ENCODE measurements around the gene TGFBR3. TPM values are rescaled to one million over a fixed set of nuclear protein-coding genes. Genes with fewer than 3 reads are reported as not detected.
"Not testable (repeated sequence)": the region's sequence is repeated elsewhere in the genome, so short reads cannot be mapped to it uniquely, and the experiment has no call there.

TGFBR3 gene
- total and polyA plus RNA-seq, 4 donors, result 3.6 to 81.5 (median 33.4) TPM

- intact Hi-C loops (cut with DNase I), result loop anchor here in 1 of 2 donors (5.0 kb wide), 1 partner anchor 64 kb away; no protein-coding TSS in a partner anchor
- peaks cover 3 to 4% of the 10 kb centered on the region in 2 donors for H3K4me1 ChIP-seq (ENCODE audit: control insufficient read depth in 1 of 2, insufficient read depth in 2 of 2, low read length in 2 of 2)
- WGBS, 2 donors, result 38 to 42% methylated on average over 2 of the region's 2 CpGs
Measured at GRCh38 chr1:91846639-91847013, 39.3 kb downstream of the TGFBR3 start.

DNA sequence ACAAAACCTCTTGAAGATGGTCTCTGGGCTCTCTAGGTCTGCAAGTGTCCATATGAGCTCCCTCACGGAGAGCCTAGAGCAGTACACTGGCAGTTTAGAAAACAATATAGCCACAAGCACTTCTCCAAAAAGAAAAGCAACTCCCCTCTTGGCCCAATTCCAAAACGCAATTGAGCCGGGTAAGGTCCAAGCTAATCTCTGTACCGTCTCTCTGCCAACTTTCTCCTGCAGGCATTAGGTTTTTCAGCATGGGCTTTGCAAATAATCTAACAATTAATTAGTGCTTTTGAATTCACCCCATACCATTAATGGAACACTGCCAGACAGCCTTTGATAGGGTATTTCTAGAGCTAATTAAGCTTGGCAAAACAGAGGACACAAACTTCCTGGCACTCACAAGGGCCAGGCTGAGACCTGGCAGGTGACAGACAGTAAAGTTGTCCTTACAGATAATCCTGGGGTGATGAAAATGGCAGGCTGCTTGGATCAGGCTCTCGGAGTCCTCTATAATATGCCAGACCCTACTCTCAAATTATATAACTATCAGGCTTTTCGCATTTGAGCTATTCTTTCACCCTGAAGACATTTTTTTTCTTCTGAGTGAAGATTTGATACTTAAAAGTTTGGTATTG is 39.8 kb downstream of the TGFBR3 start:
- Histone ChIP-seq H3K9me3 (ENCODE audit: control insufficient read depth, low read length) (no peaks in the 10 kb centered on the region), H3K4me1 (ENCODE audit: control insufficient read depth in 1 of 2, insufficient read depth in 2 of 2, low read length in 2 of 2) (peaks cover 3 to 4% of the 10 kb centered on the region in 2 donors), H3K36me3 (ENCODE audit: control insufficient read depth in 1 of 2, insufficient read depth in 2 of 2, low read length in 1 of 2) (no peaks in the 10 kb centered on the region), H3K27me3 (ENCODE audit: control insufficient read depth in 1 of 2, insufficient read depth in 2 of 2, low read length in 1 of 2) (no peaks in the 10 kb centered on the region), H3K4me3 (ENCODE audit: low read length in 2 of 2) (peak overlapping the region in 1 of 2 donors; percentile 28), H3K27ac (ENCODE audit: low read depth in 1 of 2, low read length in 2 of 2) (peak overlapping the region; percentile 30 to 79)
- DNase-seq (peak in 1 of 2 donors; percentile 53), ATAC-seq (ENCODE audit: low FRiP score) (peak; percentile 69)
- 14 to 15% methylated on average over 6 of the region's 6 CpGs for WGBS, 2 donors
- intact Hi-C loops (cut with DNase I), result loop anchor here in 1 of 2 donors (5.0 kb wide), 1 partner anchor 64 kb away; no protein-coding TSS in a partner anchor

More at GRCh38 chr1:91846639-91847013, 39.3 kb downstream of the TGFBR3 start:
- DNase-seq (no peak), ATAC-seq (ENCODE audit: low FRiP score) (no peak)
- Histone ChIP-seq H3K36me3 (ENCODE audit: control insufficient read depth in 1 of 2, insufficient read depth in 2 of 2, low read length in 1 of 2) (no peaks in the 10 kb centered on the region), H3K4me3 (ENCODE audit: low read length in 2 of 2) (no peak overlapping the region), H3K27ac (ENCODE audit: low read depth in 1 of 2, low read length in 2 of 2) (no peak overlapping the region), H3K27me3 (ENCODE audit: control insufficient read depth in 1 of 2, insufficient read depth in 2 of 2, low read length in 1 of 2) (no peaks in the 10 kb centered on the region), H3K9me3 (ENCODE audit: control insufficient read depth, low read length) (no peaks in the 10 kb centered on the region)

DNA sequence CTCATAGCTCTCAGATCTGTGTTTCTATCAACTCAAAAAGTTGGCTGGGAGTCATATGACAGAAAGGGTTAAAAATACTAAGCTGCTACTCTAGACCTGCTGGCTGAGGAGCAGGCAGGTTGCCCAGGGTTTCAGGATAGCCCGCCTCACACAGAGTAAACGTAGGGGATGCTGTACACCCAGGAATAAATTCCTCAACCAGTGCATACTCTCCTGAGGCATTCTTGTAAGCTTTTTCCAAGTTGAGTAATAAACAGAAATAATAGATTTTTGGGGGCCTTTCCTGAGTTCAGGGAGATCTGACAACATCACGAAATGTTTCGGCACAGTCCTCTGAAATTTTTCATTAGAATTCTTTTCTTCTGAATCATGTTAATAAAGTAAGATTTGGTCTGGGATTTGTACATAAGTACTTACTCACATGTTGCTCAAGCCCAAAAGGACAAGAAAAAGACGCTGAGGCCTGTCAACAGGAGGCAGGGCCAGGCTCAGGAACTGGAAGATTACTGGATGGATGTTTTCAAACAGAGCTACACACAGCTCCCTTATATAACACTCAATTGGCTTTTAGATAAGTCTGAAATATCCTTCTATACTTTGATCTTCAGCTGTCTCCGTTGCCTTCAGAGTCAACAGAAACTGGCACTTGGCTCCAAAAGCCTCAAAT is 41.0 kb downstream of the TGFBR3 start:
- 25% methylated on average over 6 of the region's 6 CpGs for WGBS, 2 donors
- DNase-seq (peak in 1 of 2 donors; percentile 52), ATAC-seq (ENCODE audit: low FRiP score) (peak; percentile 84)
- Histone ChIP-seq H3K27ac (ENCODE audit: low read depth in 1 of 2, low read length in 2 of 2) (peak overlapping the region in 1 of 2 donors; percentile 67), H3K4me3 (ENCODE audit: low read length in 2 of 2) (no peak overlapping the region), H3K4me1 (ENCODE audit: control insufficient read depth in 1 of 2, insufficient read depth in 2 of 2, low read length in 2 of 2) (peaks cover 3 to 4% of the 10 kb centered on the region in 2 donors), H3K27me3 (ENCODE audit: control insufficient read depth in 1 of 2, insufficient read depth in 2 of 2, low read length in 1 of 2) (no peaks in the 10 kb centered on the region), H3K36me3 (ENCODE audit: control insufficient read depth in 1 of 2, insufficient read depth in 2 of 2, low read length in 1 of 2) (no peaks in the 10 kb centered on the region), H3K9me3 (ENCODE audit: control insufficient read depth, low read length) (no peaks in the 10 kb centered on the region)
- intact Hi-C loops (cut with DNase I), result loop anchor here in 1 of 2 donors (5.0 kb wide), 1 partner anchor 63 kb away; no protein-coding TSS in a partner anchor

DNA sequence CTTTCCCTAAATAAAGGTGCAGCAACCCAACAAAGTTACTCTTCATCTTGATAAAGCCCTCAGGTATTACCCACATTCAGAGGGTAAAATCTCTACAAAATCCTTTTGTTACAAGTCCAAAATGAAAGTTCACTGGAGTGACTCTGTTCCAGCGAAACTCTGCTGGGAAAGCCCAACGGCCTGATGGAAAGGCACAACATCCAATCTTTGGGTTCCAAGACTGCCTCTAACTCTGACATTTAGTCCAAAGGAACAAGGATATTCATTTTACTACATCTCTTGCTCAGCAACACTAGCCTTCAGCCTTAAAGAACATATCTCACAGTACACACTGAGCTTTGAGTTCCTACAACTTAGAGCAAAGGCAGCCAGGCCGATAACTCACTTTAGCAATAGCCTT is 42.1 kb downstream of the TGFBR3 start:
- intact Hi-C loops (cut with DNase I), result no loop called here
- 96% methylated on average over 3 of the region's 3 CpGs for WGBS, 2 donors
- H3K27ac ChIP-seq (ENCODE audit: low read depth in 1 of 2, low read length in 2 of 2), result no peak overlapping the region

DNA sequence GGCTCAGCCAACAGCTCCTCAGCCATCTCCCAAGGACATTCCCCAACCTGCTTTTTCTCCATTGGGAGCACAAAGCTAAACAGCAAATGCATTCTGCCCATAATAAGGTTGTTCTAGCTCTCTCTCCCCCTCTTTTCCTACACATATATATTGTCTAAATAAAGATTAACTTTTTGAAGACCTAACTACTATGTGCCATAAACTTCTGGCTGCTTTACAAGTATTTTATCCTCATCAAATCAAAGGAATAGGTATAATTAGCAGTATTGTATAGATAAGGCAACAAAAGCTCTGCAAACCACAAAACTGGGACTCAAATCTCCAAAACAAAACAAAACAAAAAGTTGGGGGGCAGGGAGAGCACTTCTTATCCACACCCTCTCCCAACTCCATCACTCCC is 43.4 kb downstream of the TGFBR3 start:
- Histone ChIP-seq H3K9me3 (ENCODE audit: control insufficient read depth, low read length) (no peaks in the 10 kb centered on the region), H3K4me1 (ENCODE audit: control insufficient read depth in 1 of 2, insufficient read depth in 2 of 2, low read length in 2 of 2) (peaks cover 3 to 4% of the 10 kb centered on the region in 2 donors), H3K27me3 (ENCODE audit: control insufficient read depth in 1 of 2, insufficient read depth in 2 of 2, low read length in 1 of 2) (no peaks in the 10 kb centered on the region), H3K27ac (ENCODE audit: low read depth in 1 of 2, low read length in 2 of 2) (no peak overlapping the region), H3K4me3 (ENCODE audit: low read length in 2 of 2) (no peak overlapping the region), H3K36me3 (ENCODE audit: control insufficient read depth in 1 of 2, insufficient read depth in 2 of 2, low read length in 1 of 2) (no peaks in the 10 kb centered on the region)
- intact Hi-C loops (cut with DNase I), result no loop called here
- no peak for DNase-seq
- ATAC-seq (ENCODE audit: low FRiP score), result no peak

More for the DNA sequence above, 42.1 kb downstream of the TGFBR3 start:
- no peaks in the 10 kb centered on the region for H3K36me3 ChIP-seq (ENCODE audit: control insufficient read depth in 1 of 2, insufficient read depth in 2 of 2, low read length in 1 of 2)
- H3K4me1 ChIP-seq (ENCODE audit: control insufficient read depth in 1 of 2, insufficient read depth in 2 of 2, low read length in 2 of 2), result peaks cover 3 to 4% of the 10 kb centered on the region in 2 donors
- H3K27me3 ChIP-seq (ENCODE audit: control insufficient read depth in 1 of 2, insufficient read depth in 2 of 2, low read length in 1 of 2), result no peaks in the 10 kb centered on the region
- DNase-seq (no peak), ATAC-seq (ENCODE audit: low FRiP score) (no peak)
- H3K9me3 ChIP-seq (ENCODE audit: control insufficient read depth, low read length), result no peaks in the 10 kb centered on the region
- no peak overlapping the region for H3K4me3 ChIP-seq (ENCODE audit: low read length in 2 of 2)

GRCh38 chr1:91842056-91842455 is 43.9 kb downstream of the TGFBR3 start:
- intact Hi-C loops (cut with DNase I), result no loop called here
- ATAC-seq (ENCODE audit: low FRiP score) (no peak), DNase-seq (no peak)
- Histone ChIP-seq H3K27ac (ENCODE audit: low read depth in 1 of 2, low read length in 2 of 2) (no peak overlapping the region), H3K36me3 (ENCODE audit: control insufficient read depth in 1 of 2, insufficient read depth in 2 of 2, low read length in 1 of 2) (no peaks in the 10 kb centered on the region), H3K4me3 (ENCODE audit: low read length in 2 of 2) (no peak overlapping the region), H3K9me3 (ENCODE audit: control insufficient read depth, low read length) (no peaks in the 10 kb centered on the region), H3K4me1 (ENCODE audit: control insufficient read depth in 1 of 2, insufficient read depth in 2 of 2, low read length in 2 of 2) (peaks cover 3 to 4% of the 10 kb centered on the region in 2 donors), H3K27me3 (ENCODE audit: control insufficient read depth in 1 of 2, insufficient read depth in 2 of 2, low read length in 1 of 2) (no peaks in the 10 kb centered on the region)
- WGBS, 2 donors, result 88 to 89% methylated on average over 3 of the region's 3 CpGs

DNA sequence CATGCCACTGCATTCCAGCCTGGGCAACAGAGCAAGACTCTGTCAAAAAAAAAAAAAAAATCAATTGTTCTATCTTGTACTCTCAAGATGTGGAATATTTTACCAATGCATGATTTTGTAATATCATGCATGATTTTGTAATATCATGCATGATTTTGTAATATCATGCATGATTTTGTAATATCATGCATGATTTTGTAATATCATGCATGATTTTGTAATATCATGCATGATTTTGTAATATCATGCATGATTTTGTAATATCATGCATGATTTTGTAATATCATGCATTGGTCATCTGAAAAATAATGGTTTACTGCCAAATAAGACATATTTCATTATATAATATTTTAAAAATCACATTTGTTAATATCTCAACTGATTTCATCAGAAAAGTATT is 45.7 kb downstream of the TGFBR3 start:
- H3K27me3 ChIP-seq (ENCODE audit: control insufficient read depth in 1 of 2, insufficient read depth in 2 of 2, low read length in 1 of 2); H3K9me3 ChIP-seq (ENCODE audit: control insufficient read depth, low read length); H3K36me3 ChIP-seq (ENCODE audit: control insufficient read depth in 1 of 2, insufficient read depth in 2 of 2, low read length in 1 of 2); H3K4me1 ChIP-seq (ENCODE audit: control insufficient read depth in 1 of 2, insufficient read depth in 2 of 2, low read length in 2 of 2); H3K27ac ChIP-seq (ENCODE audit: low read depth in 1 of 2, low read length in 2 of 2); intact Hi-C loops (cut with DNase I); H3K4me3 ChIP-seq (ENCODE audit: low read length in 2 of 2); DNase-seq; ATAC-seq (ENCODE audit: low FRiP score): not testable (repeated sequence)

DNA sequence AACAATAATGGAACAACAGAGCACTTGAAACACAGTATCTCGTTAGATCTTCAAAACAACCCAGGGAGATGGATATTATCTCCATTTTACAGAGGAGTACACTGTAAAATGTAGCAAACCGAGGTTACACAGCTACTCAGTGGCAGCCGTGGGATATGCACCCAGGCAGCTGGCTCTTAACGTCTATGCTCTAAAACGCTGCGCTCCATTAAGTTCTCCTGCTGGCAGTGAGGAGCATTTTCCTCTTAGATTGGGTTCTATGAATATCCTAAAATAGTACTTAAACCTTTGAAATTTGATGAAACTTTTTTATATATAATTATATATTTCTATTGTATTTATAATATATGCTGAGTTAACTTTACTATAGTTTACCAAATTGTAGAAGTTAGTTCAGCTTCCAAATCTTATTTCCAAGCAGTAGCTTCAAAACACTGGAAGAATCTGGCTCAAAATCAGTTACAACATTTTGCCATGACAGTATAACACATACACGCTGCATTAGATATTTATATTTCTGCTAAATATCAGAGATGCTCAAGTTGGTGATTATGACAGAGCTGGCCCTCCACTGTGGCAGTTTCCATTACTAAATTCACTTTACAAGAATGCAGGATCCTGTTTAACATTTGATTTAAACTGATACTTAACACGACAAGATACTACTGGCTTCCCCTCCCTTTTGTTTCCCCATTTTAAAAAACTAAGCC is 49.5 kb downstream of the TGFBR3 start:
- Histone ChIP-seq H3K36me3 (ENCODE audit: control insufficient read depth in 1 of 2, insufficient read depth in 2 of 2, low read length in 1 of 2) (no peaks in the 10 kb centered on the region), H3K9me3 (ENCODE audit: control insufficient read depth, low read length) (no peaks in the 10 kb centered on the region), H3K4me1 (ENCODE audit: control insufficient read depth in 1 of 2, insufficient read depth in 2 of 2, low read length in 2 of 2) (no peaks in the 10 kb centered on the region), H3K4me3 (ENCODE audit: low read length in 2 of 2) (no peak overlapping the region), H3K27me3 (ENCODE audit: control insufficient read depth in 1 of 2, insufficient read depth in 2 of 2, low read length in 1 of 2) (no peaks in the 10 kb centered on the region), H3K27ac (ENCODE audit: low read depth in 1 of 2, low read length in 2 of 2) (no peak overlapping the region)
- 73 to 78% methylated on average over 8 of the region's 8 CpGs for WGBS, 2 donors
- no peak for DNase-seq
- no peak for ATAC-seq (ENCODE audit: low FRiP score)
- intact Hi-C loops (cut with DNase I), result no loop called here

Data from aorta (tissue), 5 donors.